Central memory CD4-positive, alpha-beta T cell (primary cell): ENCODE measurements around the gene SERINC5.
A peak's percentile ranks its signal among the peaks of the same experiment; 100 is the strongest.
"Not testable (repeated sequence)": the region's sequence is repeated elsewhere in the genome, so short reads cannot be mapped to it uniquely, and the experiment has no call there.

Experiments
- DNase-seq: peaks from one replicate; pipeline ENCODE4 v3.0.0; 2022
- total RNA-seq, 3 experiments: gene quantifications; one replicate each; lab custom pipeline; 2026; lab: John Stamatoyannopoulos, UW

Gene SERINC5
- total RNA-seq, result 71.2 to 496 (median 327) reads per million in 3 experiments

- DNase-seq, result peak; percentile 83
These were observed at the start of gene SERINC5 for GRCh38 chr5:80255811-80256712. SERINC5 (minus strand) TSS chr5:80256048; CDS start chr5:80255922, 126 bp downstream.

GRCh38 chr5:80302636-80303035, 46.8 kb upstream of the SERINC5 start:
- DNase-seq, result no peak

GRCh38 chr5:80301342-80301741, 45.5 kb upstream of the SERINC5 start:
- DNase-seq, result not testable (repeated sequence)

GRCh38 chr5:80300796-80301195, 44.9 kb upstream of the SERINC5 start:
- not testable (repeated sequence) for DNase-seq

GRCh38 chr5:80300125-80300524, 44.3 kb upstream of the SERINC5 start:
- no peak for DNase-seq

- DNase-seq, result no peak
These were observed 43.8 kb upstream of the SERINC5 start for GRCh38 chr5:80299601-80300000.

- DNase-seq, result no peak
These were observed 40.3 kb upstream of the SERINC5 start for GRCh38 chr5:80296121-80296520.

- no peak for DNase-seq
These were observed 35.9 kb upstream of the SERINC5 start for GRCh38 chr5:80291761-80292160.

- no peak for DNase-seq
These were observed 33.5 kb upstream of the SERINC5 start for GRCh38 chr5:80289320-80289719.

GRCh38 chr5:80288177-80288576, 32.3 kb upstream of the SERINC5 start:
- DNase-seq, result no peak

- peak; percentile 21 for DNase-seq
These were observed 28.9 kb upstream of the SERINC5 start for GRCh38 chr5:80284720-80285119.

GRCh38 chr5:80283360-80283759, 27.5 kb upstream of the SERINC5 start:
- no peak for DNase-seq

GRCh38 chr5:80282054-80282453, 26.2 kb upstream of the SERINC5 start:
- DNase-seq, result no peak

GRCh38 chr5:80277191-80277590, 21.3 kb upstream of the SERINC5 start:
- no peak for DNase-seq

- DNase-seq, result no peak
These were observed 20.3 kb upstream of the SERINC5 start for GRCh38 chr5:80276186-80276585.

GRCh38 chr5:80275347-80275746, 19.5 kb upstream of the SERINC5 start:
- DNase-seq, result no peak

- not testable (repeated sequence) for DNase-seq
These were observed 14.7 kb upstream of the SERINC5 start for GRCh38 chr5:80270543-80270942.

GRCh38 chr5:80269991-80270438, 14.2 kb upstream of the SERINC5 start:
- DNase-seq, result peak; percentile 54

GRCh38 chr5:80268916-80269315, 13.1 kb upstream of the SERINC5 start:
- no peak for DNase-seq

- no peak for DNase-seq
These were observed 10.7 kb upstream of the SERINC5 start for GRCh38 chr5:80266566-80266965.

GRCh38 chr5:80260461-80260860, 4.6 kb upstream of the SERINC5 start:
- DNase-seq, result no peak

GRCh38 chr5:80259511-80260203, 3.8 kb upstream of the SERINC5 start:
- no peak for DNase-seq

GRCh38 chr5:80255431-80255810, 427 bp downstream of the SERINC5 start:
- peak; percentile 30 for DNase-seq
